Activated T-cell treated with anti-CD3 and anti-CD28 coated beads for 48 hours (primary cell): ENCODE data around the gene TRPM1.
"Not testable (repeated sequence)": the region's sequence is repeated elsewhere in the genome, so short reads cannot be mapped to it uniquely, and the experiment has no call there.

Experiments
- DNase-seq: peaks from one replicate; pipeline ENCODE4 v3.0.0-alpha.2; 2020; ENCODE audit warnings: low read depth

The TRPM1 gene

GRCh38 chr15:31116423-31117030 is 15.0 kb upstream of the TRPM1 start:
- no peak for DNase-seq

- no peak for DNase-seq
These were observed 9.6 kb upstream of the TRPM1 start for GRCh38 chr15:31111091-31111647.

DNA sequence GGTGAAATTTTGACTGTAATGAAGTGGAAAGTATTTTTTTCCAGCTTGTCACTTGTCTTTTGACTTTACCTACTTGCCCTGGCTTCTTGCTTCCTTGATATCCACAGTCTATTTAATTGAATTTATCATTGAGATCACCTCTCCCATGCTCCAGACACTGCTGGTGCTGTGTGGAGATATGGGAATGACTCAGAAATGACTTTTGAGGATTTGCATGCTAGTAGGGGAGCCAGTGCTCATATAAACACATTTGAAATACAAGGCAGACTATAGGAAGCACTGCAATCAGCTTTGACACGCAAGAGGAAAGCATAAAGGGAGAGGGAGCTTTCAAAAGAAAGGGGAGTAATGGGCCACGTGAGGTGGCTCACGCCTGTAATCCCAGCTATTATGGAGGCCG is 7.3 kb upstream of the TRPM1 start:
- no peak for DNase-seq

DNA sequence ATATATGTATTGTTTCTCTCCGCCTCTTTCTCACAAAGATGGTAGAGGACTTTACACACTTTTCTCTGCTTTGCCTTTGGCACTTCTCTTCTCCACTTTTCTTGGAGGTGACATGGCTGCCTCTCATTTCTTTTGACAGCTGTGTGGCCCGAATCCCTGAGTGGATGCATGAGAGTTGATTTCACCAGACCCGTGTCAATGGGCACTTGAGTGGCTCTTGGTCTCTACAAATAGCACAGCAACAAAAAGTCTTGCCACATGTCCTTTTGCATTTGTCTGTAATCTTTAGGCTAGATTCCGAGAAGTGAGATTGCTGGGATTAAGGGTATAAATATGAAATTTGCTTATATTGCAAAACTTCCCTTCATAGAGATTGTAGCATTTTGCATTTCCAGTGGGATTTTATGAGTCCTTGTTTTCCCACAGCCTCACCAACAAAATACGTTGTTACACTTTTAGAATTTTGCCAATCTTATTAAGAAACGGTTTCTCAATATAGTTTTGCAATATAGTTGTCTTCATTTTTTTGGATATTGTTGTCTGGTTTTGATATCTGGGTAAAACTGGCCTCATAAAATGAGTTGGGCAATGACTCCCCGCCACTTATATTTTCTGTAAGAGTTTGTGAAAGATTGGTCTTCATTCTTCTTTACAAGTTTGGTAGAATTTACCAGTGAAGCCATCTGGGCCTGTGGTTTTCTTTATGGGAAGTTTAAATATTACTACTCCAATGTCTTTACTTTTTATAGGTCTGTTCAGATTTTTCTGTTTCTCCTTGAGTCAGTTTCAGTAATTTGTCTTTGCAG is 5.2 kb upstream of the TRPM1 start:
- no peak for DNase-seq

DNA sequence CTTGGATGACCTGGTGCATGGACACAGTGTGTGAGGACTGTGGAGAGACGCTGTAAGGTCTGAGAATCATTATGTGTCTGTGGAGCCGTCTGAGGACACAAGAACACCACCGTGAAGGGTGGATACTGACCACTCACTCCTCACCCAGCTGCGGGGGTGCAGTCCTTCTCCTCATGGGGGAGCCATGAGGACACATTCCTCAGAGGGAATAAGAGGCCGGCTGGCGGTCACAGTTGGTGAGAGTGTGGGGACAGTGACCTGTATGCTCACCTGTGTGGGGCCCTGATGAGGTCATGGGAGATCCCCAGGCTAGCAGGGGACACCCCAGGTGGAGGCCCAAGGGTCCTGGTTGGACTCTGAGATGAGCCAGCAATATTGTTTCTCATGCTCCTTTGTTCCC is 2.5 kb upstream of the TRPM1 start:
- DNase-seq = no peak

DNA sequence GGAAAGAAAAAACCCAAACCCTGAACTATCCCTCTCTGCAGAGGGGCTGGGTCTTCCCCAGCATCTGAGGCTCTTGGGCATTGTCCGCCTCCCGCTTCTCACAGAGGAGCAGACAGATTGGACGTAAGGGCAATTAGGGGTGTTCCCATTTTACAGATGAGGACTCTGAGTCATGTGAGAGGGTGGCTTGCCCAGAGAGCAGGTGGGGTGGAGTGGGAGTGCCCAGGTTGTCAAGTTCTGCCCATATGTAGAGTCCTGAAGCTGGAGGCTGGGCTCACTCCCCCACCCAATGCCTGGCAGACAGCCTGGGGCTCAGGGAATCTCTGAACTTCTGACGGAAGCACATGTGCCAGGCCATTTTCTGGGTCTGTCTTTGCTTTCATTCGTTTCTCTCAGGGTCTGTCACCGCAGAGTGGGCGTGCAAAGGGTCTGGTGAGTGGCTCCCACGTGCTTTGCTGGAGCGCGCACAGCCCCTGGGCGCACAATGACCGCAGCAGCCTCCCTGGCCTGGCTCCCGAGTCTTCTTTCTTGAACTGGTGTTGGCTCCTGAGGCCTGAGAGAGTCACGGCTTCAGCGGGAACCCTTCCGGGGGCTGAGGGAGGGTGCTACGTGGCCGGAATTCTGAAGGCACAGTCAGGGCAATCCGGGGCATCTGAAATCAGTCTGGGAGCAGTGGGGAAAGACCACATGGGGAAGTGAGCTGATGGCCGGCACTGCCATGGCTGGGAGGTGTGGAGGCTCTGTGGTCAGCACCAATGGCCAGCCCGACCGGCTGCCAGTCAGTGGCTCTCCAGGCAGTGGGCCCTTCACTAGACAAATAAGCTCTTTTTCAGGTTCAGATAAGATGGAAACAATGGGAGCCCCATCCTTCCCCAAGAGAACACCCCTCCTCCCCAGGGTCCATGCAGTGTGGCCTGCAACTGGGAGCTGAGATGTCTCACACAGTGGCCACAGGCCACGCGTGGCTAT is 1.1 kb upstream of the TRPM1 start:
- no peak for DNase-seq

- DNase-seq = no peak
These were observed 455 bp upstream of the TRPM1 start for GRCh38 chr15:31102039-31102321.

GRCh38 chr15:31100738-31101137 is 787 bp downstream of the TRPM1 start:
- DNase-seq = no peak

DNA sequence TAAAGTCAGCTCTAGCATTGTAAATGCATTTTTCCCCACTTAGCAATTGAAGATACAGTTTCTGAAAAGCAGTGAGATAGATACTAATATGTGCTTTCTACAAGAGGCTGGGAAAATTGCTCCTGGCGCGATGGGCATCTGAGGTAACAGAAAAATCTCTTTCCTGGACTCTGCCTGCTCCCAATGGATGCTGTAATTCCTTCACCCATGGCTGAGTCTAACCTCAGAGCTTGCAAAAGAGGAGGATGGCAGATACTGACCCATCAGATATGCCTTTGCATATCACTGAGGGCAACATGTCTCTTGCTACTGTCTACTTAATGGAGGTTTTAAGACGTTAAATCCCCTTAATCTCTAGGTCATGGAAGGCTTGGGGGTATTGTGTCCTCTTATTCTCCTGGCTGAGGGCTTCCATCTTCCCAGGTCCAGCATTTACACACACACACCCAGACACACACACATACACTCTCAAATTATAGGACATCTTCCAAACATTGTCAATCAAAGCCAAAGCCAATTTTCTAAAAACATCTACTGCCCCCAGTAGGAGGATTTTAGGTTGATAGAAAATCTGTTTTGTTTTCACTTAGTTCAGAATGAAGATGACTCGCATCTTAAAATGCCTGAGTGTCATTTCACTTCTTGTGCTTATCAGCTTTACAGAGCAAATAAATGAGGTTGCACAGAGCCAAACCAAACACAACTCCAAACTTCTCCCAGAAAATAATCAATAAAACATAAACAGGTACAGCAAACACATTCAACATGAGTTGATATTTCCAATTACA is 2.4 kb downstream of the TRPM1 start:
- DNase-seq = no peak

DNA sequence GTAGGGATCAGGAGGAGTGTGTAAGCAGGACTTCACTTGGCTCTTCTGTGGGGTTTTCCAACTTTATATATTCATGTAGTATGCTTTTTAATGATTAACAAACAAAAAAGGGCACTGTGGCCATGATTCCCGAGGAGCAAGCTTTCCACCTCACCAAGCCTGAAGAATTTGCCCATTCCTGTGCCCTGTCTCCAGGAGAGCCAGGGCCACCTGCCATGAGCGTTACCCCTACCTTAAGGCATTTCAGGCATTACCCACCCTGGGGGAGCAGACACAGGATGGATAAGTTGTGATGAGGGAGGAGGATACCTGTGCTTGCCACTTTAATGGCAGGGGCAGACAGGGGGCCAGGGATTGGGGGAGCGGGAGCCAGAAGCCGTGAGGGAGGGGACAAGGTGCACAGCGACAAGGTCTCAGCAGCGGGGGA is 3.0 kb downstream of the TRPM1 start:
- no peak for DNase-seq

GRCh38 chr15:31096563-31096962 is 5.0 kb downstream of the TRPM1 start:
- DNase-seq = no peak

GRCh38 chr15:31091481-31091880 is 10.0 kb downstream of the TRPM1 start:
- DNase-seq = no peak

- no peak for DNase-seq
These were observed 10.8 kb downstream of the TRPM1 start for GRCh38 chr15:31090766-31091165.

- DNase-seq = no peak
These were observed 12.0 kb downstream of the TRPM1 start for GRCh38 chr15:31089368-31090047.

- no peak for DNase-seq
These were observed 12.7 kb downstream of the TRPM1 start for GRCh38 chr15:31088672-31089367.

- not testable (repeated sequence) for DNase-seq
These were observed 13.5 kb downstream of the TRPM1 start for GRCh38 chr15:31088041-31088440.

DNA sequence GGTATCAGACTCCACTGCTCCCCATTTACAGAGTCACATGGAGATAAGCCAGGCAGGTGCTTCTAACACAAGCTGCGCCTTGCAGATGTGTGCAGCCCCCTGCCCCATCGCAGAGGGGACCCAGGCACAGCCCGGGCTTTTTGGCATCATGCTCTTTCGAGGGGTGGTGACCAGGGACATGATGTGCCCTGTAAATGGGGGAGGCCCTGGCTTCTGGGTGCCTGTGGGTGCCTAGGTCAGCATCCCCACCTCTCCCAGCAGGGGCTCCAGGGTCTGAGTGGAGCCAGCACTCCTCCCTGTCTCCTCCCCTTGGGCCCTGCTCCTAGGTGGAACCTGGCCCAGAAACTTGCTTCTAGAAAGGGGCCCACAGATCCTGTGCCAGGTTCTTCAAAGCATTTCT is 15.2 kb downstream of the TRPM1 start:
- no peak for DNase-seq

DNA sequence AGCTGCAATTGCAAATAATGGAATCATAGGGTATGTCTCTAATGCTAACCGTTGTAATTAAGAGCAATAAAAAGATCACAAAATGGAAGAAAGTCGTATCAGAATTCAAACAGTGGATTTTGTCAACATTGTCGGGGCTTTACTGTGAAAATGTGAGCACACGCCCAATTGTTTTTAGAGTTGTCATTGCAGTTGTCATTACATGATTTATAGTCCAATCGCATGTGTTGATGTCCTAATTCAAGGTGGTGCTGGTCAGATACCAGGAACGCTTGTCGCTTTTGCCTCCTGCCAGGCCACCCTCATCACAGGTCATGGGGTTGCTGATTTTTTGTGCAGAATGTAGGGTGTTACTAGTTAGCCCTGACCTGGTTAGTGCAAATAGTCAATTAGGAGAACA is 16.2 kb downstream of the TRPM1 start:
- no peak for DNase-seq

DNA sequence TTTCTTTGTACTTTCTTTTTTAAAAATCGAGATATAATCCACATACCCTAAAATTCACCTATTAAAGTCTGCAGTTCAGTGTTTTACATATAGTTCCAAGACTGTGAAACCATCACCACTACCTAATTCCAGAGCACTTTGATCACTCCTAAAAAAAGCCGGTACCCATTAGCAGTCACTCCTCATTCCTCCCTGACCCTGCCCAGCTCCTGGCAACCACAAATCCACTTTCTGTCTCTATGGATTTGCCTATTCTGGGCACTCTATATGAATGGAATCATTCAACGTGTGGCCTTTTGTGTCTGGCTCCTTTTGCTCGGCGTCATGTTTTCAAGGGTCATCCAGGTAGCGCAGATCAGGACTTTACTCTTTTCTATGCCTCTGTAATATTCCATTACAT is 17.3 kb downstream of the TRPM1 start:
- DNase-seq = no peak

GRCh38 chr15:31083370-31083780 is 18.1 kb downstream of the TRPM1 start:
- no peak for DNase-seq
